CD4-positive, alpha-beta T cell (primary cell): ENCODE results near the gene GAS2. TPM values are rescaled to one million over a fixed set of nuclear protein-coding genes. Genes with fewer than 3 reads are reported as not detected.

Experiments used
- ATAC-seq: fragments of 200-7000 bp; cut with Tn5 transposase; one replicate; pipeline ENCODE4 v1.10.0; 2022; ENCODE audit warnings: mild to moderate bottlenecking; ENCODE audit not compliant: poor library complexity
- CTCF ChIA-PET: fragments of 350-600 bp; sonication (Branson Sonifier 250); formaldehyde crosslinking; loops from one replicate; lab custom pipeline; 2021; ENCODE audit warnings: antibody characterized with exemption, inconsistent platforms; lab: Charles Lee
- POLR2A ChIA-PET: fragments of 350-600 bp; sonication (Branson Sonifier 250); formaldehyde crosslinking; loops from one replicate; lab custom pipeline; 2021; ENCODE audit warnings: antibody characterized with exemption, inconsistent platforms; lab: Charles Lee
- DNase-seq, 14 experiments: peaks; one replicate each; pipeline ENCODE4 v3.0.0-alpha.2; 2013 to 2020; ENCODE audit warnings: mixed read lengths in 2 of 14
- H3K27ac ChIP-seq, 2 donors: one replicate each; pipeline versions ENCODE4 v1.5.1 to v1.7.0; 2013; ENCODE audit warnings: low read length in 2 of 2, low read depth in 1 of 2, mild to moderate bottlenecking in 1 of 2
- H3K27me3 ChIP-seq, 2 experiments: 1 replicate in 1 of 2; 2 replicates in 1 of 2; pipeline versions ENCODE4 v1.6.1 to v1.7.0; 2013; ENCODE audit warnings: low read length in 2 of 2, control low read depth in 1 of 2, mild to moderate bottlenecking in 1 of 2, moderate library complexity in 1 of 2; ENCODE audit not compliant: insufficient read depth in 2 of 2, control insufficient read depth in 1 of 2
- H3K36me3 ChIP-seq: one replicate; pipeline ENCODE4 v1.6.1; 2013; ENCODE audit warnings: low read length, control low read depth; ENCODE audit not compliant: insufficient read depth
- H3K4me1 ChIP-seq: one replicate; pipeline ENCODE4 v1.6.1; 2013; ENCODE audit warnings: low read length, control low read depth; ENCODE audit not compliant: insufficient read depth
- H3K4me3 ChIP-seq: one replicate; pipeline ENCODE4 v1.5.1; 2013; ENCODE audit warnings: mild to moderate bottlenecking, low read length, moderate library complexity
- H3K9me3 ChIP-seq, 2 experiments: 1 replicate in 1 of 2; 2 replicates in 1 of 2; pipeline versions ENCODE4 v1.6.1 to v1.7.0; 2013; ENCODE audit warnings: low read length in 2 of 2, mild to moderate bottlenecking in 2 of 2, control low read depth in 1 of 2, moderate library complexity in 1 of 2; ENCODE audit not compliant: control insufficient read depth in 1 of 2, insufficient read depth in 1 of 2
- H3K27ac Mint-ChIP-seq: one replicate; pipeline ENCODE4 v1.8.0; 2020; ENCODE audit warnings: mixed read lengths
- H3K27me3 Mint-ChIP-seq: one replicate; pipeline ENCODE4 v1.8.0; 2021; ENCODE audit warnings: mixed read lengths
- H3K36me3 Mint-ChIP-seq: one replicate; pipeline ENCODE4 v1.8.0; 2021; ENCODE audit warnings: low read depth, mixed read lengths
- H3K4me1 Mint-ChIP-seq: one replicate; pipeline ENCODE4 v1.8.0; 2021; ENCODE audit warnings: low read depth, mixed read lengths
- H3K4me3 Mint-ChIP-seq: one replicate; pipeline ENCODE4 v1.8.0; 2020; ENCODE audit warnings: mild to moderate bottlenecking, mixed read lengths
- H3K9me3 Mint-ChIP-seq: one replicate; pipeline ENCODE4 v1.8.0; 2020; ENCODE audit warnings: mixed read lengths
- CTCF ChIP-seq: fragments of 200-600 bp; IDR thresholded peaks from one replicate; pipeline ENCODE4 v1.8.0; 2022; ENCODE audit warnings: antibody characterized with exemption, mild to moderate bottlenecking
- intact Hi-C, 2 experiments: fragments of 100-400 bp; cut with DNase I in 1 of 2; cut with micrococcal nuclease in 1 of 2; formaldehyde crosslinking; loops; one replicate each; pipeline versions ENCODE4 v1.15.1 to v1.9.0; 2023 to 2025; cut with DNase I, micrococcal nuclease
- total RNA-seq, 174 experiments: library from RNA in 2 of 174; stranded (reverse) in 2 of 174; gene quantifications; one replicate each; pipeline ENCODE4 v1.2.3 and lab custom pipeline; 2021 to 2026

GAS2 gene
- total RNA-seq, 2 experiments from 2014 or later: 2.2 to 2.9 TPM

GRCh38 chr11:22715971-22716370, 49.6 kb downstream of the GAS2 start:
- H3K27ac Mint-ChIP-seq: no peak overlapping the region
- Histone ChIP-seq H3K4me3 (no peak overlapping the region), H3K27ac (no peak overlapping the region), H3K4me1 (no peaks in the 10 kb centered on the region), H3K27me3 (no peaks in the 10 kb centered on the region), H3K9me3 (peaks cover 0 to 3% of the 10 kb centered on the region in 2 experiments), H3K36me3 (no peaks in the 10 kb centered on the region)
- no peak for TF ChIP-seq CTCF
- no peaks in the 10 kb centered on the region for H3K36me3 Mint-ChIP-seq
- no peaks in the 10 kb centered on the region for H3K4me1 Mint-ChIP-seq
- DNase-seq (no peak), ATAC-seq (no peak)
- H3K27me3 Mint-ChIP-seq: no peaks in the 10 kb centered on the region
- CTCF ChIA-PET: no interaction called here
- POLR2A ChIA-PET: no interaction called here
- H3K9me3 Mint-ChIP-seq: peaks cover 4% of the 10 kb centered on the region
- no peak overlapping the region for H3K4me3 Mint-ChIP-seq
- intact Hi-C loops: no loop called here

- TF ChIP-seq CTCF: no peak
- no peaks in the 10 kb centered on the region for H3K27me3 ChIP-seq
- Mint-ChIP-seq H3K36me3 (no peaks in the 10 kb centered on the region), H3K27ac (no peak overlapping the region), H3K9me3 (no peaks in the 10 kb centered on the region), H3K4me3 (no peak overlapping the region), H3K4me1 (no peaks in the 10 kb centered on the region), H3K27me3 (no peaks in the 10 kb centered on the region)
- ChIA-PET POLR2A (no interaction called here), CTCF (no interaction called here)
- no peaks in the 10 kb centered on the region for H3K36me3 ChIP-seq
- no peak overlapping the region for H3K27ac ChIP-seq
- DNase-seq: no peak
- no peak overlapping the region for H3K4me3 ChIP-seq
- H3K4me1 ChIP-seq: no peaks in the 10 kb centered on the region
- intact Hi-C loops: no loop called here
- H3K9me3 ChIP-seq: no peaks in the 10 kb centered on the region
- ATAC-seq: no peak
Measured at GRCh38 chr11:22720457-22720856, 54.0 kb downstream of the GAS2 start.

GRCh38 chr11:22723274-22723673, 56.9 kb downstream of the GAS2 start:
- TF ChIP-seq CTCF: no peak
- no peak for DNase-seq
- Mint-ChIP-seq H3K27ac (no peak overlapping the region), H3K36me3 (no peaks in the 10 kb centered on the region), H3K9me3 (no peaks in the 10 kb centered on the region), H3K4me1 (no peaks in the 10 kb centered on the region), H3K27me3 (no peaks in the 10 kb centered on the region), H3K4me3 (no peak overlapping the region)
- Histone ChIP-seq H3K9me3 (no peaks in the 10 kb centered on the region), H3K4me1 (no peaks in the 10 kb centered on the region), H3K27ac (no peak overlapping the region), H3K4me3 (no peak overlapping the region), H3K36me3 (no peaks in the 10 kb centered on the region), H3K27me3 (no peaks in the 10 kb centered on the region)
- ChIA-PET CTCF (no interaction called here), POLR2A (no interaction called here)
- no peak for ATAC-seq
- intact Hi-C loops: no loop called here
